Measurements from ENCODE around the gene CELF3. TPM values are rescaled to one million over a fixed set of nuclear protein-coding genes. Genes with fewer than 3 reads are reported as not detected.

CELF3 gene
- total and polyA plus RNA-seq, 9 of the 15 experiments (the other 6 are each of a cell fraction or from before 2014, with no cell fraction given), result not detected

DNA sequence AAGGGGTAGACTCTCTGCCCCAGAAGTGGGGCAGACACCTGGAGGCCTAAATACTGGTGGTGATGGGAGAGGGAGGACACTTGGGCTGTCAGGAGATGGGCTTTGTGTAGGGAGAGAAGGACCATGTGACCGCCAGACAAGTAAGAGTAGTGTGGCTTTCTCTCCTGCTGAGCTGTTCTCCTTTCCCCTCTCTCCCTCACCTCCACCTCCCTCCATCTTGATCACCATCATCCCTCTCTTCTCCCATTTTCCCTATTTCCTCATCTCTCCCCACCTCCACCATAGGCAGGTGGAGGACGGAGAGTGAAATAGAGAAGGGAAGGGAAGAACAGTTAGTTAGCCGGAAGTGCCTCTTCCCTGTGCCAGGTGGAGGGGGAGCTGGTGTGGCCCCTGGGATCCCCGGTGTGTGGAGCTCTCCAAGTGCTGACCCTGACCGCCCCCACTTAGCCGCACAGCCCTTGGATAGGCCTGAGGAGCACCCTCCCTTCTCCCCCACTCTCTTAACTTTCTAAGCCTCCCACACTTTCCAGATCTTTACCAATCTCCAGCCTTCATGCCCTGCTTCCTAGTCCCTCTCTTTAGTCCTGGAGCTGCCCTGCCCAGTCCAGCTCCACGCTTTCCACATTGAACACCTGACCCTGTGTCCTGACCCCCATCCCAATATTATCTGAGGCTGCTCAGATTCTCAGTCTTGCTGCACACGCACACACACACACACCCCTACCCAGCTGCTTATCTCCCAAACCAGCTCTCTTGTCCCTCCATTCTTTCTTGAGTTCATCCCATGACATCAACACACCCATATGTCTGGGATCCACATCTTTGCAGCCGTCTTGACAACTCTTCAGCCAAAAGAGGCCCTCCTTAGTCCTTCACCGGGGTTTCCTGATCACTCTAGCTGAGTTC, 1.5 kb downstream of the CELF3 start (continued):
- TF ChIP-seq, protein P1, sequence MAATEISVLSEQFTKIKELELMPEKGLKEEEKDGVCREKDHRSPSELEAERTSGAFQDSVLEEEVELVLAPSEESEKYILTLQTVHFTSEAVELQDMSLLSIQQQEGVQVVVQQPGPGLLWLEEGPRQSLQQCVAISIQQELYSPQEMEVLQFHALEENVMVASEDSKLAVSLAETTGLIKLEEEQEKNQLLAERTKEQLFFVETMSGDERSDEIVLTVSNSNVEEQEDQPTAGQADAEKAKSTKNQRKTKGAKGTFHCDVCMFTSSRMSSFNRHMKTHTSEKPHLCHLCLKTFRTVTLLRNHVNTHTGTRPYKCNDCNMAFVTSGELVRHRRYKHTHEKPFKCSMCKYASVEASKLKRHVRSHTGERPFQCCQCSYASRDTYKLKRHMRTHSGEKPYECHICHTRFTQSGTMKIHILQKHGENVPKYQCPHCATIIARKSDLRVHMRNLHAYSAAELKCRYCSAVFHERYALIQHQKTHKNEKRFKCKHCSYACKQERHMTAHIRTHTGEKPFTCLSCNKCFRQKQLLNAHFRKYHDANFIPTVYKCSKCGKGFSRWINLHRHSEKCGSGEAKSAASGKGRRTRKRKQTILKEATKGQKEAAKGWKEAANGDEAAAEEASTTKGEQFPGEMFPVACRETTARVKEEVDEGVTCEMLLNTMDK (IDR thresholded peaks at IDR 0.05; ENCODE audit: borderline replicate concordance, insufficient read depth, low read depth, low read length, poor library complexity, severe bottlenecking), result no peak
- TF ChIP-seq FOXJ3 (CRISPR knock-in tag; IDR thresholded peaks at IDR 0.05) (no peak), ZNF507 (tag; conservative IDR thresholded peaks at IDR 0.05) (no peak), ZNF696 (CRISPR knock-in tag; conservative IDR thresholded peaks at IDR 0.05) (no peak), SMAD4 (CRISPR knock-in tag; conservative IDR thresholded peaks at IDR 0.05) (peak; percentile 91)
- TF ChIP-seq, protein P2, sequence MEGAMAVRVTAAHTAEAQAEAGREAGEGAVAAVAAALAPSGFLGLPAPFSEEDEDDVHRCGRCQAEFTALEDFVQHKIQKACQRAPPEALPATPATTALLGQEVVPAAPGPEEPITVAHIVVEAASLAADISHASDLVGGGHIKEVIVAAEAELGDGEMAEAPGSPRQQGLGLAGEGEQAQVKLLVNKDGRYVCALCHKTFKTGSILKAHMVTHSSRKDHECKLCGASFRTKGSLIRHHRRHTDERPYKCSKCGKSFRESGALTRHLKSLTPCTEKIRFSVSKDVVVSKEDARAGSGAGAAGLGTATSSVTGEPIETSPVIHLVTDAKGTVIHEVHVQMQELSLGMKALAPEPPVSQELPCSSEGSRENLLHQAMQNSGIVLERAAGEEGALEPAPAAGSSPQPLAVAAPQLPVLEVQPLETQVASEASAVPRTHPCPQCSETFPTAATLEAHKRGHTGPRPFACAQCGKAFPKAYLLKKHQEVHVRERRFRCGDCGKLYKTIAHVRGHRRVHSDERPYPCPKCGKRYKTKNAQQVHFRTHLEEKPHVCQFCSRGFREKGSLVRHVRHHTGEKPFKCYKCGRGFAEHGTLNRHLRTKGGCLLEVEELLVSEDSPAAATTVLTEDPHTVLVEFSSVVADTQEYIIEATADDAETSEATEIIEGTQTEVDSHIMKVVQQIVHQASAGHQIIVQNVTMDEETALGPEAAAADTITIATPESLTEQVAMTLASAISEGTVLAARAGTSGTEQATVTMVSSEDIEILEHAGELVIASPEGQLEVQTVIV (CRISPR knock-in tag; IDR thresholded peaks at IDR 0.05; ENCODE audit: borderline replicate concordance), result no peak
- TF ChIP-seq, protein P3, sequence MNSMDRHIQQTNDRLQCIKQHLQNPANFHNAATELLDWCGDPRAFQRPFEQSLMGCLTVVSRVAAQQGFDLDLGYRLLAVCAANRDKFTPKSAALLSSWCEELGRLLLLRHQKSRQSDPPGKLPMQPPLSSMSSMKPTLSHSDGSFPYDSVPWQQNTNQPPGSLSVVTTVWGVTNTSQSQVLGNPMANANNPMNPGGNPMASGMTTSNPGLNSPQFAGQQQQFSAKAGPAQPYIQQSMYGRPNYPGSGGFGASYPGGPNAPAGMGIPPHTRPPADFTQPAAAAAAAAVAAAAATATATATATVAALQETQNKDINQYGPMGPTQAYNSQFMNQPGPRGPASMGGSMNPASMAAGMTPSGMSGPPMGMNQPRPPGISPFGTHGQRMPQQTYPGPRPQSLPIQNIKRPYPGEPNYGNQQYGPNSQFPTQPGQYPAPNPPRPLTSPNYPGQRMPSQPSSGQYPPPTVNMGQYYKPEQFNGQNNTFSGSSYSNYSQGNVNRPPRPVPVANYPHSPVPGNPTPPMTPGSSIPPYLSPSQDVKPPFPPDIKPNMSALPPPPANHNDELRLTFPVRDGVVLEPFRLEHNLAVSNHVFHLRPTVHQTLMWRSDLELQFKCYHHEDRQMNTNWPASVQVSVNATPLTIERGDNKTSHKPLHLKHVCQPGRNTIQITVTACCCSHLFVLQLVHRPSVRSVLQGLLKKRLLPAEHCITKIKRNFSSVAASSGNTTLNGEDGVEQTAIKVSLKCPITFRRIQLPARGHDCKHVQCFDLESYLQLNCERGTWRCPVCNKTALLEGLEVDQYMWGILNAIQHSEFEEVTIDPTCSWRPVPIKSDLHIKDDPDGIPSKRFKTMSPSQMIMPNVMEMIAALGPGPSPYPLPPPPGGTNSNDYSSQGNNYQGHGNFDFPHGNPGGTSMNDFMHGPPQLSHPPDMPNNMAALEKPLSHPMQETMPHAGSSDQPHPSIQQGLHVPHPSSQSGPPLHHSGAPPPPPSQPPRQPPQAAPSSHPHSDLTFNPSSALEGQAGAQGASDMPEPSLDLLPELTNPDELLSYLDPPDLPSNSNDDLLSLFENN (IDR thresholded peaks at IDR 0.05; ENCODE audit: low read depth in 2 of 2, low read length in 2 of 2), result peak in 1 of 2 experiments; percentile 65; a peak in 1 of 4 replicates
- TF ChIP-seq, protein P4, sequence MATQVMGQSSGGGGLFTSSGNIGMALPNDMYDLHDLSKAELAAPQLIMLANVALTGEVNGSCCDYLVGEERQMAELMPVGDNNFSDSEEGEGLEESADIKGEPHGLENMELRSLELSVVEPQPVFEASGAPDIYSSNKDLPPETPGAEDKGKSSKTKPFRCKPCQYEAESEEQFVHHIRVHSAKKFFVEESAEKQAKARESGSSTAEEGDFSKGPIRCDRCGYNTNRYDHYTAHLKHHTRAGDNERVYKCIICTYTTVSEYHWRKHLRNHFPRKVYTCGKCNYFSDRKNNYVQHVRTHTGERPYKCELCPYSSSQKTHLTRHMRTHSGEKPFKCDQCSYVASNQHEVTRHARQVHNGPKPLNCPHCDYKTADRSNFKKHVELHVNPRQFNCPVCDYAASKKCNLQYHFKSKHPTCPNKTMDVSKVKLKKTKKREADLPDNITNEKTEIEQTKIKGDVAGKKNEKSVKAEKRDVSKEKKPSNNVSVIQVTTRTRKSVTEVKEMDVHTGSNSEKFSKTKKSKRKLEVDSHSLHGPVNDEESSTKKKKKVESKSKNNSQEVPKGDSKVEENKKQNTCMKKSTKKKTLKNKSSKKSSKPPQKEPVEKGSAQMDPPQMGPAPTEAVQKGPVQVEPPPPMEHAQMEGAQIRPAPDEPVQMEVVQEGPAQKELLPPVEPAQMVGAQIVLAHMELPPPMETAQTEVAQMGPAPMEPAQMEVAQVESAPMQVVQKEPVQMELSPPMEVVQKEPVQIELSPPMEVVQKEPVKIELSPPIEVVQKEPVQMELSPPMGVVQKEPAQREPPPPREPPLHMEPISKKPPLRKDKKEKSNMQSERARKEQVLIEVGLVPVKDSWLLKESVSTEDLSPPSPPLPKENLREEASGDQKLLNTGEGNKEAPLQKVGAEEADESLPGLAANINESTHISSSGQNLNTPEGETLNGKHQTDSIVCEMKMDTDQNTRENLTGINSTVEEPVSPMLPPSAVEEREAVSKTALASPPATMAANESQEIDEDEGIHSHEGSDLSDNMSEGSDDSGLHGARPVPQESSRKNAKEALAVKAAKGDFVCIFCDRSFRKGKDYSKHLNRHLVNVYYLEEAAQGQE (IDR thresholded peaks at IDR 0.05; ENCODE audit: borderline replicate concordance), result peak; percentile 83
- TF ChIP-seq, protein P4 (CRISPR knock-in tag; IDR thresholded peaks at IDR 0.05; ENCODE audit: low read depth), result peak; percentile 38; the same call in 1 of the 2 replicates
